SJSA1 (cell line): ENCODE measurements around the gene LIN9. TPM values are rescaled to one million over a fixed set of nuclear protein-coding genes. Genes with fewer than 3 reads are reported as not detected.
A peak's percentile ranks its signal among the peaks of the same experiment; 100 is the strongest.
"Not testable (repeated sequence)": the region's sequence is repeated elsewhere in the genome, so short reads cannot be mapped to it uniquely, and the experiment has no call there.

Experiments used
- DNase-seq, 2 experiments: peaks; one replicate each; pipeline ENCODE4 v3.0.0-alpha.2; 2015 to 2020; ENCODE audit warnings: low spot score in 2 of 2, low read depth in 1 of 2
- H3K27ac ChIP-seq: fragments of 250-450 bp; sonication (Bioruptor Pico); 2 replicates; pipeline ENCODE4 v1.5.1; 2020; ENCODE audit warnings: mild to moderate bottlenecking, moderate library complexity
- H3K27me3 ChIP-seq: fragments of 250-450 bp; sonication (Bioruptor Pico); replicated peaks from 2 replicates; pipeline ENCODE4 v1.5.1; 2020; ENCODE audit warnings: mild to moderate bottlenecking, moderate library complexity
- H3K36me3 ChIP-seq: fragments of 250-450 bp; sonication (Bioruptor Pico); 2 replicates; pipeline ENCODE4 v1.5.1; 2020; ENCODE audit warnings: mild to moderate bottlenecking
- H3K4me1 ChIP-seq: fragments of 250-450 bp; sonication (Bioruptor Pico); replicated peaks from 2 replicates; pipeline ENCODE4 v1.6.1; 2021; ENCODE audit warnings: mild to moderate bottlenecking
- H3K4me3 ChIP-seq: fragments of 250-450 bp; sonication (Bioruptor Pico); 2 replicates; pipeline ENCODE4 v1.5.1; 2020; ENCODE audit warnings: mild to moderate bottlenecking
- H3K9me3 ChIP-seq: fragments of 250-450 bp; sonication (Bioruptor Pico); replicated peaks from 2 replicates; pipeline ENCODE4 v1.5.1; 2020; ENCODE audit warnings: mild to moderate bottlenecking
- total RNA-seq: library from RNA; depleted of rRNA; stranded (reverse); fragments of >200 nt; shearing (Covaris generic); gene quantifications from 2 replicates; pipeline ENCODE4 v1.2.3, GENCODE V29; 2014

The LIN9 gene
- total RNA-seq, 1 experiment from 2014 or later: 17.7 TPM

DNA sequence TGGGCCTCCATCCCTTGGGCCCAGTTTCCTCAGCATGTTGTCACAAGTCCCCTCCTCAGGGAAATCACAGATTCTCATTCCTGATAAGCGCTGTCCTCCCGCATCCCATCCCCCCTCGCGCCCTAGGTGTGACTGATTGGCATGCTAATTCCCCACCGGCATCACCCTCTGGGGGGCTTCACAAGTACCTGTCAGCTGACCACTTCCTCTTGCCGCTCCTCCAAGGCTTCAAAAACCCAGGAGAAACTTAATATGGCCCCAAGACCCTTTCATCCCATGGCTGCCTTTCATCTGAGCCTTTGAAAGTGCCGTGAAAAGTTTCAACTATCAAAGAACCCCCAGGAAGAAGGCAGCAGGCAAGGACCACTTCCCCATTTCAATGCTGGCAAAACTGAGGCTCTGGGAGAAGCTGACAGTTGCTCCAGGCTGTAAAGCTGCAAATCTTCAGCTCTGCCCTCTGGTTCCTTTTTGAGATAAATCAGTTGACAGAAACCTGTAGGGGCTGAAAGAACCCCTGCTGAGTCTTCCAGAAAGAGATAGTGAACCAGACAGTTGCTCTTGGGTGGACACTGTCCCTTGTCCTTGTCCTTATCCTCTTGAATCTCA lies 98.3 kb downstream of the LIN9 start:
- Histone ChIP-seq H3K27ac (no peak overlapping the region), H3K9me3 (no peaks in the 10 kb centered on the region), H3K4me3 (no peak overlapping the region), H3K27me3 (no peaks in the 10 kb centered on the region; the same call in 1 of the 2 replicates), H3K4me1 (no peaks in the 10 kb centered on the region), H3K36me3 (no peaks in the 10 kb centered on the region)
- no peak for DNase-seq

- Histone ChIP-seq H3K4me1 (no peaks in the 10 kb centered on the region), H3K27ac (no peak overlapping the region), H3K36me3 (no peaks in the 10 kb centered on the region), H3K4me3 (no peak overlapping the region), H3K9me3 (no peaks in the 10 kb centered on the region), H3K27me3 (no peaks in the 10 kb centered on the region)
- no peak for DNase-seq
These were observed 99.5 kb downstream of the LIN9 start for GRCh38 chr1:226209307-226210059.

GRCh38 chr1:226207048-226207447 lies 101.9 kb downstream of the LIN9 start:
- Histone ChIP-seq H3K9me3 (no peaks in the 10 kb centered on the region), H3K27ac (no peak overlapping the region), H3K27me3 (no peaks in the 10 kb centered on the region), H3K4me3 (no peak overlapping the region), H3K4me1 (no peaks in the 10 kb centered on the region), H3K36me3 (no peaks in the 10 kb centered on the region)
- no peak for DNase-seq

DNA sequence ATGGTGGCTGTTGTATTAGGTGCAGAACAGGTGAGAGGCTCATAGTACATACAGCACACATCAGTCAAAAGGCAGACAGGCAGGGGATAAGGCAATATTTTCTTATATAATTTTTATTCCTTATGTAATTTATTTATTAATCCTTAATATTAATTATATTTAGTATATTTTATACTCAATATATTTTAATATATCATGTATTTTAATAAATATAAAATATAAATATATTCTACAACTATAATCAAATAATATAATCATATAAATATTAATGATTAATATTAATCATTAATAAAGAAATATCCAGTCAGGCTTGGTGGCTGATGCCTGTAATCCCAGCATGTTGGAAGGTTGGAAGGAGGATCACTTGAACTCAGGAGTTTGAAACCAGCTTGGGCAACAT lies 104.8 kb downstream of the LIN9 start:
- Histone ChIP-seq H3K4me3 (no peak overlapping the region), H3K36me3 (no peaks in the 10 kb centered on the region), H3K9me3 (no peaks in the 10 kb centered on the region), H3K4me1 (no peaks in the 10 kb centered on the region), H3K27ac (no peak overlapping the region), H3K27me3 (0 out of 2 replicates have a peak, but pooled peaks cover 5% of the 10 kb centered on the region)
- DNase-seq: no peak

GRCh38 chr1:226203655-226204054 lies 105.3 kb downstream of the LIN9 start:
- 0 out of 2 replicates have a peak, but pooled peaks cover 5% of the 10 kb centered on the region for H3K27me3 ChIP-seq
- no peak overlapping the region for H3K4me3 ChIP-seq
- no peaks in the 10 kb centered on the region for H3K4me1 ChIP-seq
- H3K27ac ChIP-seq: no peak overlapping the region
- DNase-seq: no peak
- no peaks in the 10 kb centered on the region for H3K36me3 ChIP-seq
- no peaks in the 10 kb centered on the region for H3K9me3 ChIP-seq

DNA sequence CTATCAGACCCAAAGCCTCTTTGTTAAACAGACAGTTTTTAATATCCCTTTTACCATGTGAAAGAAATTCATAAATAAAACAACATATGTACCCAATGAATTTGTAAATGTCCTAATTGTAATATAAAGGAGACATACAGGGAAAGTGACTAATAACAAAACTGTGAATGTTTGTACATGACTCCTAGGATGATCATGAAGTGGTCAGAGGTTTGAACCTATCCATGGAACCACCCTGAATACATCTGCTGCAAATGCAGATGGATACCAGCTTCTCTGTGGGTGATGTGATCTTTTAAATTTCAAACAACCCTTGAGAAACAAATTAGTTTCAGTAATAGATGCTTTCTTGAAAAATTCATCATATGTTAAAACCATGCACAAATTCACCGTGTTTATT lies 105.7 kb downstream of the LIN9 start:
- Histone ChIP-seq H3K4me3 (no peak overlapping the region), H3K9me3 (no peaks in the 10 kb centered on the region), H3K27me3 (0 out of 2 replicates have a peak, but pooled peaks cover 5% of the 10 kb centered on the region), H3K27ac (no peak overlapping the region), H3K4me1 (no peaks in the 10 kb centered on the region), H3K36me3 (no peaks in the 10 kb centered on the region)
- no peak for DNase-seq

- not testable (repeated sequence) for H3K27me3 ChIP-seq, H3K27ac ChIP-seq, H3K4me1 ChIP-seq, H3K9me3 ChIP-seq, H3K4me3 ChIP-seq, H3K36me3 ChIP-seq, DNase-seq
These were observed 106.3 kb downstream of the LIN9 start for GRCh38 chr1:226202666-226203065.

DNA sequence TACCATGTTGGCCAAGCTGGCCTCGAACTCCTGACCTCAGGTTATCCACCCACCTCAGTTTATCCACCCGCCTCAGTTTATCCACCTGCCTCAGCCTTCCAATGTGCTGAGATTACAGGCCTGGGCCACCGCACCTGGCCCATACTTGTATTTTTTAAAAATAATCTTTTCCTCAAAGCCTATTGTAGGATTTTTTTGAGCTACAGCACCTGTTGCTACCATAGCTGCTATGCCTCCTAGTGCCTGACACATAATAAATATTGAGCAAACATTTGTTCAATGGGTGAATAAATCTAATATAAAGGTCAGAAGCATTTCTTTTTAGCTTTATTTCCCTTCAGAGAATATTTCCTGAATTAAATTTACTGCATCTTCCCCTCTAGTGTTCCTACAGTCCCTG lies 106.7 kb downstream of the LIN9 start:
- Histone ChIP-seq H3K27ac (no peak overlapping the region), H3K4me1 (no peaks in the 10 kb centered on the region), H3K36me3 (no peaks in the 10 kb centered on the region), H3K4me3 (no peak overlapping the region), H3K27me3 (0 out of 2 replicates have a peak, but pooled peaks cover 5% of the 10 kb centered on the region), H3K9me3 (no peaks in the 10 kb centered on the region)
- DNase-seq: no peak

DNA sequence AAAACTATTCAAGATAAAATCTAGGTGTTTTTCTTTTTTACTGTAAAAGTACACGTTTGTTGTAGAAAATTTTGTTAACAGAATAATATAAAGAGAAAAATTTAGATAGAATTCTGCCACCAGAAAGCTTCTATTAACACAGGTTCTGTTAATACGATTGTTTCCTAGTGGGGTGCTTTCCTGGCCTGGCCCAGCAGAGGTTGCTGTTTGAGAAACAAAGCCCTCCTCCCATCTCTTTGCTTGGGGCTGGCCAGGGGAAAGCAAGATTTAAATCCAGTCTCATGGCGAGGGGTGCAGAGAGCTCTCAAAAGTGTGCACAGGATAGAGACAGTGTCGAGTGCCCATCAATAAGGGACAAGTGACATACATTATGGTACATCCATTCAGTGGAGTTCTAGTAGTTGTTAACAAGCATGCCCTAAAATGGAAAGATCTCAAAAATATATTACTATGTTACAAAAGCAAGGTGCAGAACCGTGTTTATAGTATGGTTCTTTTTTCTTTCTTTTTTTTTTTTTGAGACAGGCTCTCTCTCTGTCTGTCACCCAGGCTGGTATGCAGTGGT lies 107.9 kb downstream of the LIN9 start:
- Histone ChIP-seq H3K4me1 (no peaks in the 10 kb centered on the region), H3K9me3 (no peaks in the 10 kb centered on the region), H3K27ac (no peak overlapping the region), H3K4me3 (no peak overlapping the region), H3K36me3 (no peaks in the 10 kb centered on the region), H3K27me3 (0 out of 2 replicates have a peak, but pooled peaks cover 5% of the 10 kb centered on the region)
- no peak for DNase-seq

DNA sequence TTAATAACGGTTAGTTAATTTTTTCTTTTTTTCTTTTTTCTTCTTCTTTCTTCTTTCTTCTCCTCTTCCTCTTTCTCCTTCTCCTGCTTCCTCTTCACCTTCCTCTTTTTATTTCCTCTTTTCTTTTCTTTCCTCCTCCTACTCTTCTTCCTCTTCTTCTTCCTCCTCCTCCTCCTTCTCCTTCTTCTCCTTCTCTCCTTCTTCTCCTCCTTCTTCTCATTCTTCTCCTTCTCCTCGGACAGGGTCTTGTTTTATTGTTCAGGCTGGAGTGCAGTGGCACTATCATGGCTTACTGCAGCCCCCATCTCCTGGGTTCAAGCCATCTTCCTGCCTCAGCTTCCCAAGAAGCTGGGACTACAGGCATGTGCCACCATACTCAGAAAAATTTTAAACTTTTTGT lies 109.0 kb downstream of the LIN9 start:
- H3K27me3 ChIP-seq: 0 out of 2 replicates have a peak, but pooled peaks cover 5% of the 10 kb centered on the region
- DNase-seq: no peak
- no peak overlapping the region for H3K4me3 ChIP-seq
- H3K27ac ChIP-seq: no peak overlapping the region
- H3K36me3 ChIP-seq: no peaks in the 10 kb centered on the region
- H3K4me1 ChIP-seq: no peaks in the 10 kb centered on the region
- H3K9me3 ChIP-seq: no peaks in the 10 kb centered on the region

GRCh38 chr1:226195144-226195543 lies 113.8 kb downstream of the LIN9 start:
- no peaks in the 10 kb centered on the region for H3K27me3 ChIP-seq
- H3K9me3 ChIP-seq: no peaks in the 10 kb centered on the region
- no peak for DNase-seq
- H3K27ac ChIP-seq: no peak overlapping the region
- H3K4me3 ChIP-seq: no peak overlapping the region
- no peaks in the 10 kb centered on the region for H3K4me1 ChIP-seq
- H3K36me3 ChIP-seq: no peaks in the 10 kb centered on the region

- Histone ChIP-seq H3K4me1 (peaks cover 13% of the 10 kb centered on the region), H3K27me3 (no peaks in the 10 kb centered on the region), H3K36me3 (peaks cover 22% of the 10 kb centered on the region), H3K27ac (no peak overlapping the region), H3K9me3 (no peaks in the 10 kb centered on the region), H3K4me3 (peak overlapping the region; percentile 99)
- DNase-seq: no peak
These were observed 121.6 kb downstream of the LIN9 start for GRCh38 chr1:226187380-226187779.

DNA sequence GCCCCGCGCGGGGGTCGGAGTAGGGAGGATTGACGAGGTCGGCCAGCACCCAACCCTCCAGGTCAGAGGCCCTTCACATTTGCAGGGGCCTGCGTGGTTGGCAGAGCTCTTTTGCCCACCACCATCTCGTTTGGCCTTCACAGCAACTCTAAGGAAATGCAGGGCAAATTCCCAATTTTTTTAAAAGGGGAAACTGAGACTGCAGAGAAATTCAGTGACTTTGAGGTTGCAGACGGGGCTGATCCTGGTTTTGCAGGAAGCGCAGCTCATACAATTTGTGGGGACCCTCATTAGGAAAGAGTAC lies 122.0 kb downstream of the LIN9 start:
- Histone ChIP-seq H3K27ac (peak overlapping the region; percentile 74), H3K4me3 (peak overlapping the region; percentile 99), H3K27me3 (no peaks in the 10 kb centered on the region), H3K9me3 (no peaks in the 10 kb centered on the region), H3K36me3 (peaks cover 25% of the 10 kb centered on the region), H3K4me1 (peaks cover 16% of the 10 kb centered on the region)
- DNase-seq: no peak
